Endothelial cell of umbilical vein (primary cell): ENCODE data around the gene ZNF699. TPM values are rescaled to one million over a fixed set of nuclear protein-coding genes. Genes with fewer than 3 reads are reported as not detected.

Source experiments
- BruUV-seq: library from RNA; stranded (reverse); fragments of 400-500 nt; replicated peaks from 2 replicates; lab custom pipeline; 2021; lab: Mats Ljungman, UMichigan
- CTCF ChIA-PET: fragments of 300-600, 350-600 bp; sonication (Branson Sonifier 250); formaldehyde crosslinking; loops from one replicate; lab custom pipeline; 2021; ENCODE audit warnings: antibody characterized with exemption, inconsistent platforms; lab: Charles Lee
- POLR2A ChIA-PET: fragments of 300-600, 350-600 bp; sonication (Branson Sonifier 250); formaldehyde crosslinking; loops from one replicate; lab custom pipeline; 2021; ENCODE audit warnings: antibody characterized with exemption, inconsistent platforms; lab: Charles Lee
- DNase-seq: peaks from one replicate; pipeline ENCODE4 v3.0.0-alpha.2; 2011; ENCODE audit warnings: low read depth, low spot score
- FAIRE-seq: peaks from 2 replicates; lab custom pipeline; 2011; peaks lifted over from hg19 to GRCh38; lab: Jason Lieb, UNC
- H2AFZ ChIP-seq: 2 replicates; pipeline ENCODE4 v1.6.0; 2012; ENCODE audit warnings: low read depth, low read length, control low read depth, inconsistent platforms
- H3K27ac ChIP-seq: 2 replicates; pipeline ENCODE4 v1.5.1; 2011; ENCODE audit warnings: low read depth, mild to moderate bottlenecking, control low read depth, low read length, moderate library complexity; ENCODE audit not compliant: insufficient read depth
- H3K27me3 ChIP-seq, 2 experiments: 2 replicates each; pipeline versions ENCODE4 v1.6.0 to v1.6.1; 2011; ENCODE audit warnings: low read length in 2 of 2, mixed read lengths in 1 of 2; ENCODE audit not compliant: control insufficient read depth in 2 of 2, insufficient read depth in 2 of 2
- H3K36me3 ChIP-seq, 2 experiments: 2 replicates in 1 of 2; 3 replicates in 1 of 2; pipeline ENCODE4 v1.5.1; 2011; ENCODE audit warnings: low read length in 2 of 2, mild to moderate bottlenecking in 1 of 2, moderate library complexity in 1 of 2; ENCODE audit not compliant: control insufficient read depth in 2 of 2, insufficient read depth in 2 of 2; ENCODE audit errors: extremely low read depth in 1 of 2
- H3K4me1 ChIP-seq: 3 replicates; pipeline ENCODE4 v1.5.1; 2011; ENCODE audit warnings: mild to moderate bottlenecking, low read length; ENCODE audit not compliant: control insufficient read depth, insufficient read depth; ENCODE audit errors: extremely low read depth
- H3K4me2 ChIP-seq: 2 replicates; pipeline ENCODE4 v1.6.1; 2011; ENCODE audit warnings: low read length, control low read depth, mixed read lengths; ENCODE audit not compliant: insufficient read depth
- H3K4me3 ChIP-seq, 3 experiments: fragments of 200-600 bp in 1 of 3; sonication (generic), shearing (Covaris generic) in 1 of 3; replicated peaks in 1 of 3; 2 replicates each; pipeline ENCODE4 v1.5.1; 2011 to 2016; ENCODE audit warnings: control low read depth in 3 of 3, low read length in 3 of 3, mild to moderate bottlenecking in 2 of 3, inconsistent platforms in 1 of 3, low read depth in 1 of 3, moderate library complexity in 1 of 3; ENCODE audit not compliant: insufficient read depth in 1 of 3
- H3K79me2 ChIP-seq: 2 replicates; pipeline ENCODE4 v1.6.0; 2012; ENCODE audit warnings: low read length, inconsistent platforms; ENCODE audit not compliant: control insufficient read depth, insufficient read depth
- H3K9ac ChIP-seq: replicated peaks from 2 replicates; pipeline ENCODE3; 2011; ENCODE audit warnings: low read length, control low read depth; ENCODE audit not compliant: insufficient read depth; ENCODE audit errors: extremely low read depth
- H3K9me1 ChIP-seq: replicated peaks from 3 replicates; pipeline ENCODE4 v1.6.0; 2011; ENCODE audit warnings: mild to moderate bottlenecking, low read length; ENCODE audit not compliant: control insufficient read depth, insufficient read depth; ENCODE audit errors: extremely low read depth
- H3K9me3 ChIP-seq: replicated peaks from 2 replicates; pipeline ENCODE4 v1.5.1; 2012; ENCODE audit warnings: low read length, inconsistent platforms; ENCODE audit not compliant: control insufficient read depth, insufficient read depth
- H4K20me1 ChIP-seq: replicated peaks from 2 replicates; pipeline ENCODE3; 2011; ENCODE audit warnings: mild to moderate bottlenecking, low read length; ENCODE audit not compliant: control insufficient read depth, insufficient read depth; ENCODE audit errors: extremely low read depth
- EZH2 ChIP-seq: IDR thresholded peaks from 2 replicates; pipeline ENCODE4 v1.6.1; 2012; ENCODE audit warnings: borderline replicate concordance, low read depth, mild to moderate bottlenecking, moderate library complexity, low read length, inconsistent platforms; ENCODE audit not compliant: severe bottlenecking
- FOS ChIP-seq: IDR thresholded peaks from 2 replicates; pipeline ENCODE4 v1.6.1; 2011; ENCODE audit warnings: mild to moderate bottlenecking, low read length, moderate library complexity, borderline replicate concordance; ENCODE audit not compliant: insufficient read depth
- GATA2 ChIP-seq: IDR thresholded peaks from 2 replicates; pipeline ENCODE4 v1.7.0; 2011; ENCODE audit warnings: low read depth, mild to moderate bottlenecking, moderate library complexity, mixed read lengths, low read length; ENCODE audit not compliant: insufficient read length, insufficient read depth
- JUN ChIP-seq: IDR thresholded peaks from 2 replicates; pipeline ENCODE4 v1.6.1; 2011; ENCODE audit warnings: borderline replicate concordance, low read depth; ENCODE audit not compliant: insufficient read length, insufficient read depth
- MAX ChIP-seq: IDR thresholded peaks from 2 replicates; pipeline ENCODE4 v1.6.1; 2011; ENCODE audit not compliant: insufficient read depth, insufficient read length
- MYC ChIP-seq: IDR thresholded peaks from one replicate; pipeline ENCODE4 v1.6.1; 2011; ENCODE audit warnings: mild to moderate bottlenecking, low read depth, low read length
- POLR2A ChIP-seq: IDR thresholded peaks from 2 replicates; pipeline ENCODE4 v1.6.1; 2012; ENCODE audit warnings: low read depth, mild to moderate bottlenecking, control low read depth, low read length
- POLR2AphosphoS5 ChIP-seq: IDR thresholded peaks from 2 replicates; pipeline ENCODE4 v1.6.1; 2012; ENCODE audit warnings: low read depth, mild to moderate bottlenecking, control low read depth, low read length, moderate library complexity; ENCODE audit not compliant: insufficient read depth
- dilution Hi-C: fragments of 300-500 bp; cut with MboI; formaldehyde crosslinking; loops from one replicate; pipeline ENCODE4 v1.15.0; 2019; ENCODE audit warnings: low sequenced_read_pairs; ENCODE audit not compliant: extremely low pct_ligation_motif_present
- intact Hi-C: fragments of 100-400 bp; cut with micrococcal nuclease; formaldehyde crosslinking; loops from one replicate; pipeline ENCODE4 v1.10.0; 2022
- polyA plus RNA-seq, 4 experiments: library from polyadenylated mRNA; depleted of rRNA in 3 of 4; stranded (reverse) in 3 of 4; unstranded in 1 of 4; fragments of >200 nt; gene quantifications; 2 replicates each; pipeline versions ENCODE4 v1.2.1 to v1.2.3, GENCODE V29; 2011 to 2012; ENCODE audit warnings: missing spikeins in 1 of 4
- total RNA-seq: library from RNA; stranded (reverse); gene quantifications from 2 replicates; pipeline ENCODE4 v1.2.3, GENCODE V29; 2021
- TF ChIP-seq, protein P1 (sequence below), 2 donors: IDR thresholded peaks; 1 replicate in 1 of 2; 2 replicates in 1 of 2; pipeline ENCODE4 v1.5.1; 2011; ENCODE audit warnings: low read length in 2 of 2, mild to moderate bottlenecking in 2 of 2, moderate library complexity in 2 of 2, control low read depth in 1 of 2, inconsistent platforms in 1 of 2, low read depth in 1 of 2; ENCODE audit not compliant: insufficient read depth in 1 of 2; ENCODE audit errors: extremely low read depth in 1 of 2

The ZNF699 gene
- total and polyA plus RNA-seq, 2 donors (not counting 3 experiments of a cell fraction or from before 2014, with no cell fraction given): 0.59 to 4.7 TPM

GRCh38 chr19:9329999-9330398, 20.4 kb upstream of the ZNF699 start:
- no peak for FAIRE-seq
- H3K27me3 ChIP-seq: no peaks in the 10 kb centered on the region

More at GRCh38 chr19:9329999-9330398, 20.4 kb upstream of the ZNF699 start:
- Histone ChIP-seq H3K9ac (no peak overlapping the region), H3K27ac (no peak overlapping the region), H3K4me1 (no peaks in the 10 kb centered on the region), H3K79me2 (peaks cover 5% of the 10 kb centered on the region), H4K20me1 (no peaks in the 10 kb centered on the region), H3K9me3 (peaks cover 5% of the 10 kb centered on the region), H3K36me3 (peaks cover 0 to 3% of the 10 kb centered on the region in 2 experiments), H3K4me3 (no peak overlapping the region), H2AFZ (no peak overlapping the region), H3K9me1 (no peaks in the 10 kb centered on the region), H3K4me2 (no peak overlapping the region)
- TF ChIP-seq FOS: no peak
- TF ChIP-seq EZH2: no peak
- TF ChIP-seq, protein P1, sequence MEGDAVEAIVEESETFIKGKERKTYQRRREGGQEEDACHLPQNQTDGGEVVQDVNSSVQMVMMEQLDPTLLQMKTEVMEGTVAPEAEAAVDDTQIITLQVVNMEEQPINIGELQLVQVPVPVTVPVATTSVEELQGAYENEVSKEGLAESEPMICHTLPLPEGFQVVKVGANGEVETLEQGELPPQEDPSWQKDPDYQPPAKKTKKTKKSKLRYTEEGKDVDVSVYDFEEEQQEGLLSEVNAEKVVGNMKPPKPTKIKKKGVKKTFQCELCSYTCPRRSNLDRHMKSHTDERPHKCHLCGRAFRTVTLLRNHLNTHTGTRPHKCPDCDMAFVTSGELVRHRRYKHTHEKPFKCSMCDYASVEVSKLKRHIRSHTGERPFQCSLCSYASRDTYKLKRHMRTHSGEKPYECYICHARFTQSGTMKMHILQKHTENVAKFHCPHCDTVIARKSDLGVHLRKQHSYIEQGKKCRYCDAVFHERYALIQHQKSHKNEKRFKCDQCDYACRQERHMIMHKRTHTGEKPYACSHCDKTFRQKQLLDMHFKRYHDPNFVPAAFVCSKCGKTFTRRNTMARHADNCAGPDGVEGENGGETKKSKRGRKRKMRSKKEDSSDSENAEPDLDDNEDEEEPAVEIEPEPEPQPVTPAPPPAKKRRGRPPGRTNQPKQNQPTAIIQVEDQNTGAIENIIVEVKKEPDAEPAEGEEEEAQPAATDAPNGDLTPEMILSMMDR (IDR thresholded peaks at IDR 0.05; ENCODE audit: extremely low read depth in 1 of 2, insufficient read depth in 1 of 2, low read depth in 1 of 2, low read length in 2 of 2): no peak
- TF ChIP-seq MYC: no peak
- TF ChIP-seq MAX: no peak
- TF ChIP-seq JUN: no peak
- TF ChIP-seq POLR2A: no peak
- TF ChIP-seq GATA2: no peak
- no peak for TF ChIP-seq POLR2AphosphoS5
- ChIA-PET CTCF (no interaction called here), POLR2A (no interaction called here)
- dilution Hi-C loops (no loop called here), intact Hi-C loops (no loop called here)
- no peak for DNase-seq
- BruUV-seq: no TSS peak
